ENCODE data around the gene ZNF805.
"Not testable (repeated sequence)": the region's sequence is repeated elsewhere in the genome, so short reads cannot be mapped to it uniquely, and the experiment has no call there.

Gene ZNF805

DNA sequence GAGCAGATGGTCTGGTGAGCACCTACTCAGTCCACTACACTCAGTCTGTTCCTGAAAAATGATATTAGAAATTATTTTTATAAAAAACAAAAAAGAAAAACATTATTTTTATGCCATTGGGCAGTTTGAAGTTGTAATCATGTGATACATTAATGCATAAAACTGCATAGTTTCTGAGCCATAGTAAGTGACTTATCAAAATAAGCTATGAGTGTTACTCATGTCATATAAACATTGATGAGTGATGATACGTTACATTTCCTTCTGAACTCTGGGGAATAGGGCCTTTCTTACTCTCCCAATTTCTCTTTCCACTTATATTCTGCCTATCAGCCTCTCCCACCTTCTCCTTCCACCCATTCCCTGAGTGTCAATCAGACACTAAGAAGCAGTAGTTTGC, 8.9 kb downstream of the ZNF805 start:
- Mint-ChIP-seq H3K9me3 (no peaks in the 10 kb centered on the region), H3K4me3 (no peak overlapping the region), H3K4me1 (no peaks in the 10 kb centered on the region), H3K36me3 (ENCODE audit: low read depth) (peaks cover 73% of the 10 kb centered on the region), H3K27me3 (ENCODE audit: low read depth) (no peaks in the 10 kb centered on the region), H3K27ac (no peak overlapping the region)
- TF ChIP-seq, protein P1, sequence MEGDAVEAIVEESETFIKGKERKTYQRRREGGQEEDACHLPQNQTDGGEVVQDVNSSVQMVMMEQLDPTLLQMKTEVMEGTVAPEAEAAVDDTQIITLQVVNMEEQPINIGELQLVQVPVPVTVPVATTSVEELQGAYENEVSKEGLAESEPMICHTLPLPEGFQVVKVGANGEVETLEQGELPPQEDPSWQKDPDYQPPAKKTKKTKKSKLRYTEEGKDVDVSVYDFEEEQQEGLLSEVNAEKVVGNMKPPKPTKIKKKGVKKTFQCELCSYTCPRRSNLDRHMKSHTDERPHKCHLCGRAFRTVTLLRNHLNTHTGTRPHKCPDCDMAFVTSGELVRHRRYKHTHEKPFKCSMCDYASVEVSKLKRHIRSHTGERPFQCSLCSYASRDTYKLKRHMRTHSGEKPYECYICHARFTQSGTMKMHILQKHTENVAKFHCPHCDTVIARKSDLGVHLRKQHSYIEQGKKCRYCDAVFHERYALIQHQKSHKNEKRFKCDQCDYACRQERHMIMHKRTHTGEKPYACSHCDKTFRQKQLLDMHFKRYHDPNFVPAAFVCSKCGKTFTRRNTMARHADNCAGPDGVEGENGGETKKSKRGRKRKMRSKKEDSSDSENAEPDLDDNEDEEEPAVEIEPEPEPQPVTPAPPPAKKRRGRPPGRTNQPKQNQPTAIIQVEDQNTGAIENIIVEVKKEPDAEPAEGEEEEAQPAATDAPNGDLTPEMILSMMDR (IDR thresholded peaks at IDR 0.05; ENCODE audit: unreplicated experiment in 3 of 3): no peak

DNA sequence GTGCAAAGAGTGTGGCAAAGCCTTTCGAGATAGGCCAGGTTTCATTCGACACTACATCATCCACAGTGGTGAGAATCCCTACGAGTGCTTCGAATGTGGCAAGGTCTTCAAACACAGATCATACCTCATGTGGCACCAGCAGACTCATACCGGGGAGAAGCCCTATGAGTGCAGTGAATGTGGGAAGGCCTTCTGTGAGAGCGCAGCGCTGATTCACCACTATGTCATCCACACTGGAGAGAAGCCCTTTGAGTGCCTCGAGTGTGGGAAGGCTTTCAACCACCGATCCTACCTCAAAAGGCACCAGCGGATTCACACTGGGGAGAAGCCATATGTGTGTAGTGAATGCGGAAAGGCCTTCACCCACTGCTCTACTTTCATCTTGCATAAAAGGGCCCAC, 13.3 kb downstream of the ZNF805 start:
- H3K4me1 Mint-ChIP-seq; H3K4me3 Mint-ChIP-seq; H3K27ac Mint-ChIP-seq; H3K27me3 Mint-ChIP-seq (ENCODE audit: low read depth); H3K9me3 Mint-ChIP-seq: not testable (repeated sequence)
- H3K36me3 Mint-ChIP-seq (ENCODE audit: low read depth): peaks cover 68% of the 10 kb centered on the region

DNA sequence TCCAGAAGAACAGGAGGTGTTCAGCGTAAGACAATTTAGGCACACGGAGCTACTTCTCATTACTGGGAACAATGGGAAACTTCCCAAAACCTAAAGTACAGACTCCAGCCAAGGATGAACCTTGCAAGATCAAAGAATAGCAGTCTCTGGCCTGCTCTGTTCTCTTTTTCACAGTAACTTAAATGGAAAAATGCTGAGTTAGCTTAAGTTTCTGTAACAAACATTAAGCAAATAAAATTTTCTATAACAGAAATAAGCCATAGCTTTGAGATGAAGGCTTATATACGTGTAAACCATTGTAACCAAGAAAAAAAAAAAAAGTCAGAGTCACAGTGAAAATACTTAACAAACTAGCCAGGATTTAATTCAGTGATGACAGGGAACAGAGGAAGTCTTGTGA, 21.6 kb downstream of the ZNF805 start:
- no peaks in the 10 kb centered on the region for H3K4me1 Mint-ChIP-seq
- no peaks in the 10 kb centered on the region for H3K27me3 Mint-ChIP-seq (ENCODE audit: low read depth)
- H3K4me3 Mint-ChIP-seq: no peak overlapping the region

DNA sequence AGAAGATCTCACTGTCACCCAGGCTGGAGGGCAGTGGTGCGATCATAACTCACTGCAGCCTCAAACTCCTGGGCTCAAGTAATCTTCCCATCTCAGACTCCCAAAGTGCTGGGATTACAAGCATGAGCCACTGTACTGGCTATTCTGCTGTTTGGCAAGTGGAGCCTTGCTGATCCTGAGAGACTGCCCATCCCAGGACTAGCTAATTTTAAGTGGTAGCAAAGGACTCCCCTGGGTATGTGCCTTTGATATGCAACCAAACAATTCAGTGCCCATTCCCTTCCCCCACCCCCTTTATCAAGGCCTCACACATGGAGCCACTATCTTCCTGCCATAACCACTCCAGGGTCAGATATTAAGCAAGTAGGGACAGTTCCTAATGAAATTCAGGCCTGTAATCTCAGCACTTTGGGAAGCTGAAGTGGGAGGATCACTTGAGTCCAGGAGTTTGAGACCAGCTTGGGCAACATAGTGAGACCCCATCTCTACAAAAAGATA, 22.9 kb downstream of the ZNF805 start:
- TF ChIP-seq, protein P1 (IDR thresholded peaks at IDR 0.05; ENCODE audit: unreplicated experiment in 3 of 3): no peak
- no peak overlapping the region for H3K27ac Mint-ChIP-seq
- no peaks in the 10 kb centered on the region for H3K4me1 Mint-ChIP-seq
- H3K4me3 Mint-ChIP-seq: no peak overlapping the region
- peaks cover 24% of the 10 kb centered on the region for H3K36me3 Mint-ChIP-seq (ENCODE audit: low read depth)
- H3K27me3 Mint-ChIP-seq (ENCODE audit: low read depth): no peaks in the 10 kb centered on the region
- H3K9me3 Mint-ChIP-seq: no peaks in the 10 kb centered on the region

More for the DNA sequence above, 21.6 kb downstream of the ZNF805 start:
- TF ChIP-seq, protein P1 (IDR thresholded peaks at IDR 0.05; ENCODE audit: unreplicated experiment in 3 of 3): no peak
- Mint-ChIP-seq H3K36me3 (ENCODE audit: low read depth) (peaks cover 29% of the 10 kb centered on the region), H3K27ac (no peak overlapping the region), H3K9me3 (no peaks in the 10 kb centered on the region)

DNA sequence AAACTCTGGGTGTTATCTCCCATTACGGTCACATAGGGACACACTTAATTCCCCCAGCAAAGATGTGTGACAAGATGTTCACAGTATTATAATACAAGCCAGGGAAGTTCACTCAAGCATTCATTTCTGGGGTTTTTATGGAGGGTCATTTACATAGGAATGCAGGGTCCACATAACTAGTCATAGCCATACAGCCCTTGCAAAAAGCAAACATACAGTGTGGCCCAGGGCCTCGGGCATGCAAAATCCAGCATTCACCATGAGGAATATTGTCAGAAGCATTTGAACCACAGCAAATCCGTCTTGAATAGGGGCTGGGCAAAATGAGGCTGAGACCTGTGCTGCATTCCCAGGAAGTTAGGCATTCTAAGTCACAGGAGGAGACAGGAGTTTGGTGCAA, 26.9 kb downstream of the ZNF805 start:
- TF ChIP-seq, protein P1 (IDR thresholded peaks at IDR 0.05; ENCODE audit: unreplicated experiment in 3 of 3): no peak
- H3K27ac Mint-ChIP-seq: peak overlapping the region; percentile 30 to 74 (median 69)

DNA sequence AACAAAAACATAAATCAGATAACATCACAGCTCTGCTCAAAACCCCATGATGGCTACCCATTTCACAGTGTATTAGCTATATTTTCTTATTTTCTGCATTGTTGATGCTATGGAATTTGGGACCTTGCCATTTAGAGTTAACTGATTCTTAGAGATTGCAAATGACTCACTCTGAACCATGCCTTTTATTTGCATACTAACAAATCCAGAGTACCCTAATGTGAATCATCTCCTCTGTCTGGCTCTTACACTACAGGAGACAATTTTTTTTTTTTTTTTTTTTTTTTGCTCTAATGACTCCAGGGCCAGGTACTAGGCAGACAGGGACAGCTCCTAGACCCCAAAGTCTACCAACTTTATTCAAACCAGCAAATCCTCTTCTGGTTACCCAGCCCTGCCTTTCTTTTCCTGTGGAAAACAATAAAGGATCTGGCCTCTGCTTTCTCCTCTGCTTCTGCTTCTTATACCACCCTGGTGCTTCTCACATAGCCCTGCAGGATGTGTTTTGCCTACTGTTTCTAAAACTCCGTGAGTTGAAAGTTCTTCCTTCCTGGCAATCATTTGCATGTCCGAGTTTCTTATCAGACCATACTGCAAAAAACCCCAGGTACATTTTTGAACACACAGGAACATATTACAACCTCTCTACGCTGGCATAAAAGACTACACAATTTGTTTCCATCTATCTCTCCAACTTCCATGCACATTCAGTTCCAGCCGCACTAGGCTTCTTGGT, 29.3 kb downstream of the ZNF805 start:
- peak overlapping the region in 1 of 3 experiments; percentile 58 for H3K27ac Mint-ChIP-seq
- no peak overlapping the region for H3K4me3 Mint-ChIP-seq
- no peaks in the 10 kb centered on the region for H3K9me3 Mint-ChIP-seq
- peaks cover 17% of the 10 kb centered on the region for H3K36me3 Mint-ChIP-seq (ENCODE audit: low read depth)
- no peaks in the 10 kb centered on the region for H3K27me3 Mint-ChIP-seq (ENCODE audit: low read depth)
- H3K4me1 Mint-ChIP-seq: no peaks in the 10 kb centered on the region
- TF ChIP-seq, protein P1 (IDR thresholded peaks at IDR 0.05; ENCODE audit: unreplicated experiment in 3 of 3): no peak

More for the DNA sequence above, 26.9 kb downstream of the ZNF805 start:
- no peaks in the 10 kb centered on the region for H3K27me3 Mint-ChIP-seq (ENCODE audit: low read depth)
- peaks cover 8% of the 10 kb centered on the region for H3K36me3 Mint-ChIP-seq (ENCODE audit: low read depth)
- no peaks in the 10 kb centered on the region for H3K9me3 Mint-ChIP-seq
- no peaks in the 10 kb centered on the region for H3K4me1 Mint-ChIP-seq
- H3K4me3 Mint-ChIP-seq: no peak overlapping the region
